Measurements from ENCODE around the gene ABHD11.
"Not testable (repeated sequence)": the region's sequence is repeated elsewhere in the genome, so short reads cannot be mapped to it uniquely, and the experiment has no call there.

ABHD11 gene, protein sequence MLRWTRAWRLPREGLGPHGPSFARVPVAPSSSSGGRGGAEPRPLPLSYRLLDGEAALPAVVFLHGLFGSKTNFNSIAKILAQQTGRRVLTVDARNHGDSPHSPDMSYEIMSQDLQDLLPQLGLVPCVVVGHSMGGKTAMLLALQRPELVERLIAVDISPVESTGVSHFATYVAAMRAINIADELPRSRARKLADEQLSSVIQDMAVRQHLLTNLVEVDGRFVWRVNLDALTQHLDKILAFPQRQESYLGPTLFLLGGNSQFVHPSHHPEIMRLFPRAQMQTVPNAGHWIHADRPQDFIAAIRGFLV

DNA sequence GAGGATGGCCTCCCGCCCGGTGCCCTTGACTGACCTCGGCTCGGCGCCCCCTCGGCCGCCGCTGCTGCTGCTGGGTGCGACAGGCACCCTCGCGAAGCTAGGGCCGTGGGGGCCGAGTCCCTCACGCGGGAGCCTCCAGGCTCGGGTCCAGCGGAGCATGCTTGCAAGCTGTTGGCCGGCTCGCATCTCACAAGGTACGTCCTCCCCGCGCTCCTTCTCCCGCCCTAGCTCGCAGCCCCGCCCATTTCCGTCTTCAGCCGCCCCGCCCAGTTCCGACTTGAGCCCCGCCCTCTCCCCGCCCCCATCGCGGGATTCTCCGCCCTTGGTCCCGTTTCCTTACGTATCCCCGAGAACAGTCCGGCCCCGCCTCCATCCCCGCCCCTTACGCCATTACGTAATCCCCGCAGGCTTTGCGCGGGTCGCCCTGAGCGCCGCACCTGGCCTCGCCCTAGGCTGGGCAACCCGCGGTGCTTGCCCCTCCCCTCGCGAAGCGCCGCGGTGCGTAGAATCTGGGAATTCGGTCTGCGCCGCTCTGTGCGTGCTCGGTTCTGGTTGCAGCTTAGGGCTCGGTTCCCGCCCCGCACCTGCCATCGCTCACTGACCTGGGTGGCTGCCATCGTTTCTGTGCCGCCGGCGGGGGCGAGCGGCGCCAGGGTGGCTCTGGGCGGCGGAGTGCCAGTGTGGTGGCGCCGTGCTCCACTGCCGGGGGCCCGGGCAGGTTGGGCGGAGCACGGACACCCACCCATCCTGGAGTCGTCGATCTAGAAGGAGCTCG lies at the start of gene ABHD11:
TSS of gene ABHD11 (minus strand) at position 191 of the 775 bp plus-strand sequence. CDS start at position 159, 32 bp downstream.
- DNase-seq: peak; percentile 98

DNA sequence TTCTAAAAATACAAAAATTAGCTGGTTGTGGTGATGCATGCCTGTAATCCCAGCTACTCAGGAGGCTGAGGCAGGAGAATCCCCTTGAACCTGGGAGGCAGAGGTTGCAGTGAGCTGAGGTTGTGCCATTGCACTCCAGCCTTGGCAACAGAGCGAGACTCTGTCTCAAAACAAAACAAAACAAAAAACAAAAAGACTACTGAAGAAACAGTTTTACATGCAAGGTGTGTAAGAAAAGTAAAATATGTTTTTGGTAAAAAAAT lies 49.1 kb upstream of the ABHD11 start:
- DNase-seq: not testable (repeated sequence)

DNA sequence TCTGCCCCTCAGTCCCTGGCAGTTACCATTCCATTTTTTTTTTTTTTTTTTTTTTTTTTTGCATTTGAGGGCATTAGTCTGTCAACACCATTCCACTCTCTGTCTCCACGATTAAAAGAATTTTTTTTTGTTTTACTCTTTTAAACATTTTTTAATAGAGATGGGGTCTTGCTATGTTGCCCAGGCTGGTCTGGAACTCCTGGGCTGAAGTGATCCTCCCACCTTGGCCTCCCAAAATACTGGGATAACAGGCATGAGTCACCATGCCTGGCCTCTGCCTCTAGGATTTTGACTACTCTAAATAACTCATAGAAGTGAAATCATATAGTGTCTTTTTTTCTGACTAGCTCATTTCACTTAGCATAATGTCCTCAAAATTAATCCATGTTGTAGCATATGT lies 48.0 kb upstream of the ABHD11 start:
- DNase-seq: no peak

DNA sequence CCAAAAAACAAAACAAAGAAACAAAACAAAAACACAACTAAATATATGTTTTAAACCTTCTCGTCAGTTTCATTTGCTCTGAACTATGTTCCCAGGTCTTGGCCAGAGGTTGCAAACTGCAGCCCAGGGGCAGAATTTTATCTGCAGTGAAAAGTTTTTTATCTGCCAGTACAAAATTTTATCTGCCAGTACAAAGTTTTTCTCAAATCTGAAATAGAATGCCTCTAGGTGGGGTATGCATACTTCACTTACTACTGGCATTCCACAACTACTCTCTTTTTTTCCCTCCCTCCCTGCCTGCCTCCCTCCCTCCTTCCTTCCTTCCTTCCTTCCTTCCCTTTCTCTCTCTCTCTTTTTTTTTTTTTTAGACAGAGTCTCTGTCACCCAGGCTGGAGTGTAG lies 40.9 kb upstream of the ABHD11 start:
- DNase-seq: no peak

DNA sequence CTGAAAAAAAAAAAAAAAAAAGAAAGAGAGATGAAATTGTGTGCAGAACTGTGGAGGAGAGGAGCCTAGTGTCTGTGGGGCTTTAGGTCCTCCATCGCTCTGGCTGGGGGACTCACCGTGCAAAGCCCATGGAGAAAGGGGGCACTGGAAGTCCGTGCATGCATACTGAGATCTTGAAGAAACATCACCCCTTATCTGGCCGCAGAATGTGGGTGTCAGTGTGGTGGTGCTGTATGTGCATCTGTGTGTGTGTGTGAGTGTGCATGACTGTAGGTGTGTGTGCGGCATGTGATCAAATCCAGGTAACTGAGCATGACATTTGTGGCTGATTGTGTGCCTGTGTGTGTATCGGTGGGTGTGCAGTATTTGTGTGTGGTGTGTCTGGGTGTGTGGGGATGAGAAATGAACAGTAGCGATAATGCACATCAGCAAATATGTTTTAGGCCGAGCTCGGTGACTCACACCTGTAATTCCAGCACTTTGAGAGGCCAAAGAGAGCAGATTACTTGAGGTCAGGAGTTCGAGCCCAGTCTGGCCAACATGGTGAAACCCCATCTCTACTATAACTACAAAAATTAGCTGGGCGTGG lies 40.3 kb upstream of the ABHD11 start:
- DNase-seq: no peak

DNA sequence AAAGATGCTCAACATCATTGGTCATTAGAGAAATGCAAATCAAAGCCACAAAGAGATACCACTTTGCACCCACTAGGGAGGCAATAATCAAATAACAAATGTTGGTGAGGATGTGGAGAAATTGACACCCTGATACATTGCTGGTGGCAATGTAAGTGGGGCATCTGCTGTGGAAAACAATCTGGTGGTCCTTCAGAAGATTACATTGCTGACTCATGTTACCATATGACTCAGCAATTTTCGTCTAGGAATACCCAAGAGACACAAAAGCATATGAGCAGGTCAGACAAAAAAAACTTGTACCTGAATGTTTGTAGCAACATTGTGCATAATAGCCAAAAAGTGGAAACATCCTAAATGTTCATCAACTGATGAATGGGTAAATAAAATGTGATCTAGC lies 36.3 kb upstream of the ABHD11 start:
- DNase-seq: no peak

DNA sequence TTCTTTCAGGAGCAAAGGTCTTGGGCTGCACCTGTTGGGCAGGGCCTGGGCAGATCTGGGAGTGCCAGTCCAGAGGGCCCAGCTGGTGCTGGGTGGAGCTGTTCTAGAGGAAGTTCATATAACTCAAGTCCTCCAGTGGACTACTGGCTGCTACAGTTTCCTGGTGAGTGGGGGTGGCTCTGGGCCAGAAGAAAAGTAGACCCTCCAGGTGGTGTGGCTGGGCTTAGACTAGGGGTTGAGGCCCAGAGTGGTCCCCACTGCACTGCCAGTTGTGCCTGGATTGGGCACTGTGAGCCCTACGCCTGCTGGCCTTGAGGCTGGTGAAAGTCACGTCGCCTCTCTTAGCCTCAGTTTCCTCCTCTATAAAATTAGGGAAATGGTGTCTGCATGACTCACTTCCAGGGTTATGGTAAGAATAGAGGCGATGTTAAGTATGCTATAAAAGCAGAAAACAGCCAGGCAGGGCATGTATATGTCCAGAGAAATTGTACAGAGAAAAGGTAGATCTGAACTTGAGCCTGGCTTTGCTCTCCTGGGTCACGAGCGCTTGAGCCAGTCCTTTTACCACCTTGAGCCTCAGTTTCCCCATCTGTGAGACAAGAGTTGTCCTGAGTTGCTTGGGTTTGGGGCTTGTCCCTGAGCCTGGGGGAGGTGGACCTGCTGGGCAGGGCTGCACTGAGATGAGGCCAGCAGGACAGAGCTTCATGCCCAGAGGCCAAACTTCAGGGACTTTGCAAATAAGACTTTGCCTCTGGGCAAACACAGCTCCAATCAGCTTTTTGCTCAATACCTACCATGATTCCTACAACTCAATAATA lies 35.3 kb upstream of the ABHD11 start:
- DNase-seq: no peak

DNA sequence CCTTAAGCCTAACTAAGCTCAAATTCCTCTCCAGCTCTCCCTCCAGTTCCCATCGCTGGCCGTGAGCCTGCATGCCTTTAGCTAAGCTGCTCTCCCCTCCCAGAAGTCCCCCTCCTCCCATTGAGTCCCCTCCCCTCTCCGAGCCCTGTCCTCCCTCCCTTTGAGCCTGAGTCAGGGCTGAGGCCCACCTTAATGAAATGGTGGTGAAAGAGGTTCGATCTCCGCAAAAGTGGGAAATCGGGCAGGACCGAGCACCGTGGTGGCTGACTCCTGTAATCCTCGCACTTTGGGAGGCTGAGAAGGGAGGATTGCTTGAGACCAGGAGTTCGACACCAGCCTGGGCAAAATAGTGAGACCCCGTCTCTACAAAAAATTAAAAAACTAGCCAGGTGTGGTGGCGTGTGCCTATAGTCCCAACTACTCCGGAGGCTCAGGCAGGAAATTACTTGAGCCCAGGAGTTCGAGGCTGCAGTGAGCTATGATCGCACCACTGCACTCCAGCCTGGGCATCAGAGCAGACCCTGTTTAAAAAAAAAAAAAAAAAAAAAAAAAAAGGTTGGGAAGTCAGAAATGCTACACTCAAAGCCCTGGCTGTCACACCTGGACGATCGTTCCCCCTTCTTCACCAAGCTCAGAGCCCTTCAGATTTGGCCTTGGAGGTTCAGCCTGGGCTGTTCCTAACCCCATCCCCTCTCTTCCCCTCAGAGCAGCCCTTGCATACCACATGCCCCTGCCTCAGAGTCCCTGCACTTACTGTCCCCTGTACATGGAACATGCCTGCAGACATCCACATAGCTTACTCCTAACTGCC lies 32.5 kb upstream of the ABHD11 start:
- no peak for DNase-seq

DNA sequence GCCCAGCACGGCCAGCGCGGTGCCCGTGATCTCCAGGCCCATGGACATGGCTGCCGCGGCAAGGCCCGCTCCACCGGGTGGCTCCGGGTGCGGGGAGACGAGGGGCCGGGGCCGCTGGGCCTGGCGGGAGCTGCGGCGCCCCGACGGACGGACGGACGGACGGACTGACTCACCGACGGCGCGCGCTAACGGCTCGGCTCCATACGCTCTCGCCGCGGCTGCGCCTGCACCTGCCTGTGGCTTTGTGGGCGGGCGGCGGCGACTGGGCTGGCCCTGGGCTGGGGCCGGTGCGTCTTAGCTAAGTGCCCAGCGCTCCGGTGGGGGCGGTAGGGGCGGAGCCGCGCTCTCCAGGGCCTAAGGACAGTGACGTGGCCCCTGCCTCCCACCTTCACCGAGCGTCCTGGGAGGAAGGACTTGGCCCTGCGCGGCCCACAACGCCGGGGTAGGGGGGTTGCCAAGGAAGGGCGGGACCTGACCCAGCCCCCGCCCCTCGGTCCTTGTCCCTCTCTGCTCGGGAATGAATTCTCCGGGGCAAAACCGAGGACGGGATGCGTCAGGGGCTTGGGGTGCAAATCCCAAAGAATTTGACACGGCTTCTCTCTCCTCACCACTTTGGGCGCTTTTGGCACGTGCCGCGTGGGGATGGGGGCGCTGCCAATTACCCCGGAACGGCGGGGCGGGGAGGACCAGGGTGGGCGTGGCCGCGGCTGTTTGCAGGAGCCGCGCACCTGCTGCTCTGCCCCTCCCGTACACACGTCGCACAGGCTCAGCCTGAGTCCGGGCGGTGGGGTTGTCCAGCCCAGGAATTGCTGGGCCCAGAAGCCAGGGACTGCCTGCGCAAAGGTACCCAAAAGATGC lies 31.6 kb upstream of the ABHD11 start, which contains the start of gene CLDN3:
TSS of gene CLDN3 (minus strand) at position 269 of the 858 bp plus-strand sequence. CDS start at position 48, 221 bp downstream.
- DNase-seq: peak; percentile 98

DNA sequence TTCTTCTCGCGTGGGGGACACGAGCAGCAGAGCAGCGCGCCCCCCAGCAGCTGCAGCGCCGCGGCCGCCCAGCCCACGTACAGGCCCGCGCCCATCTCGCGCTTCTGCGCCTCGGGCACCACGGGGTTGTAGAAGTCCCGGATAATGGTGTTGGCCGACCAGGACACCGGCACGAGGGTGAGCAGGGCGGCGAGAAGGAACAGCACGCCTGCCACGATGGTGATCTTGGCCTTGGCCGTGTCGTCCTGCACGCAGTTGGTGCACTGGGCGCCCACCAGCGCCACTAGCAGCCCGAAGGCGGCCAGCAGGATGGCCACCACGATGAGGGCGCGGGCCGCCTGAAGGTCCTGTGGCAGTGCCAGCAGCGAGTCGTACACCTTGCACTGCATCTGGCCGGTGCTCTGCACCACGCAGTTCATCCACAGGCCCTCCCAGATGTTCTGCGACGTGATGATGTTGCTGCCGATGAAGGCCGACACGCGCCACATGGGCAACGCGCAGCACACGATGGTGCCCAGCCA lies 30.9 kb upstream of the ABHD11 start:
- DNase-seq: peak; percentile 55

DNA sequence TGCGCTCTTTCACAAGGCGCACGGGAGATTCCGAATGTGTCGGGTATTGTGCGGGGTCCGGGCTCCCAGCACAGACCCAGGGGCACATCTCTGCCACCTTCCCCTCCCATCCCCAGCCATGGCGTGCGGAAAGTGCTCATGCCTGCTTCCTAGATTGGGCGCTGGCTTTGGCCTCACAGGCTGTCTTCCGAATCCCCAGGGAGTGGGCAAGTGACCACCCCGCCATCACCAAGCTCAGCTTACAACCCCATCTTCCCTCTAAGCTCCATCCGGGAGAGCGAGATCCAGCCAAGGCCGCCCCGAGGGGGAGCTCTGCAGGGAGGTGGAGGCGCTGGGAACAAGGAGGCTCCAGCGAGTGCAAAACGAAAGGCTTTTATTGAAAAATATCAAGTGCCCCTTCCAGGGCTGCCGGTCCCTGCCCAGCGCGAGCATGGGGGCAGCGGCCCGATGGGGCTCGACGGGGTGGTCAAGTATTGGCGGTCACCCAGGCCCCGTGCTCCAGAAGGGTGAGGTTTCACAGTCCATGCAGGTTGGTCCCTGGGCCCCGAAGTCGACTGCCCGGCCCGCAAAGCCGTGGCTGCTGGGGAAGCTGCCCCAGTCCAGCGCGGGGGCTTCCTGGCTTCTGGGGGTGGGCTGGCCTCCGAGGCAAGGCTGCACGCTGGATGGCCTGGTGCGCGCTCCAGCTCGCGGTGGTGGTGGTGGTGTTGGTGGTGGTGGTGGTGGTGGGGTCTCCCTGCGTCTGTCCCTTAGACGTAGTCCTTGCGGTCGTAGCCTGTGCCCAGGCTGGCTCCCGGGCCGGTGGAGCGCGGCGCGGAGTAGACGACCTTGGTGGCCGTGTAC lies 30.3 kb upstream of the ABHD11 start:
- no peak for DNase-seq

DNA sequence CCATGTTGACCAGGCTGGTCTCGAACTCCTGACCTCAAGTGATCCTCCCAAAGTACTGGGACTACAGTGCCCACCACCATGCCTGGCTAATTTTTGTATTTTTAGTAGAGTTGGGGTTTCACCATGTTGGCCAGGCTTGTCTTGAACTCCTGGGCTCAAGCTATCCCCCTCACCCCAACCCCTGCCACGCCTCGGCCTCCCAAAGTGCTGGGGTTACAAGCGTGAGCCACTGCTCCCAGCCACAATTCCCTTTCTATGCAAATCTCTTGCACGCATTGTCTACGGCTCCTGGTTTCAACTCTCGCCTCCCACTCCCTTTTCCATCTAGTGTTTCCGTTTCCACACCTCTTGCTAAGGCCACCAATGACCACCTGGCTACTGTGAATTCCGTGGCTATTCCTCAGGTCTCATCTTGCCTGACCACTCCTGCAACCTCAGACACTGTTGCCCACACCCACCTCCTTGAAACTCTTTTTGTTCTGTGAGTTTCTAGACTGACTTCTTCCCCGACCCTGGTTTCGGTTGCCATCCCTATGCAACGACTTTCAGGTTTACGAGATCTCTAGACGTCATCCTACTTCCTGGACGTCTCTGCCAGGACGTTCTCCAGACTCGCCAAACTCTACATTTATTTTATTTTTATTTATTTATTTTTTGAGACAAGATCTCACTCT lies 28.1 kb upstream of the ABHD11 start:
- no peak for DNase-seq

DNA sequence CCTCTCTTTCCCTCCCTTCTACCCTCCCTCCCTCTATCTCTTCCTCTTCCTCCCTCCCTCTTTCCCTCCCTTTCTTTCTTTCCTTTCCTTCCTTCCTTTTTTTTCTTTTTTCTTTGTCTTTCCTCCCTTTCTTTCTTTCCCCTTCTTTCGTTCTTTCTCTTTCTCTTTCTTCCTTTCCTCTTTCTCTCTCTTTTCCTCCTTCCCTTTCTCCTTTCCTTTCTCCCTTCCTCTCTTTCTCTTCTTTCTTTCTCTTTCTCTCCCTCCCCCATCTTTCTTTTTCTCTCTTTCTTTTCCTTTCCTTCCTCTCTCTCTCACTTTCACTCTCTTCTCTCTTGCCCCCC lies 24.0 kb upstream of the ABHD11 start:
- no peak for DNase-seq

DNA sequence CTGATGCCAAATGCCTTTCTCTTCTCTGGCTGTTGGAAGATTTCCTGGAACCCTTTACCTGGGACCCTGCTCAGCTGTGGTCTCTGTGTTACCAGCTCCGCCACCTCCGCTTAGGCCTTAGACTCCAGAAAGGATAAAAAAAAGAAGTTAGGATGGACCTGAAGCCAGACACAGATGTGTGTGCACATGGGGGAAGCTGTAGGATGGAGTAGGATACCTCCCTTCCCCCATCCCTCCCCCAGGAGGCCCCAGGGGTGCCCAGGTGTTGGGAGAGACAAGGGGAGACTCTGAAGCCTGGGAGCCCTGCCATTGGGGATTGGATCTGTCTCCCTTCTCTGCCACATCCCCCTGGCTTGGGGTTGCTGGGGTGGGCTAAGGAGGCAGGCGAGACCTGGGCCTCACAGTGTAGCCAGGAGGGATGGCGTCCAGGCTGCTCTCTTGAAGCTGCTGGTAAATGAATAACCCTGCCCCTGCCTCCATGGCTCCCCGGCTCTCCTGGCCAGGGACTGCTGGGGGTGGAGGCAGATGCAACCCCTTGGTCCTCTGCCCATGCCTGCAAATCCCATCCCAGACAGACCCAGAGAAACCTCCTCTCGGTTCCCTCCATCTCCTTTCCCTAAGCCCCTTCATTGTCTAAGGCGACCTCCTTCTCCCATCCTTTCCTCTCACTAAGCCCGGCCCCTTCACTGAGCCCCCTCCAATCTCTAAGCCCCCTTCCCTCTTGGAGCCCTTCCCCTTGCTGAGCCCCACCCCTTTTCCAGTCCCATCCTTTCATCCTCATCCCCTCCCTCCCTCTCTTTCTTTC lies 23.5 kb upstream of the ABHD11 start:
- DNase-seq: no peak

DNA sequence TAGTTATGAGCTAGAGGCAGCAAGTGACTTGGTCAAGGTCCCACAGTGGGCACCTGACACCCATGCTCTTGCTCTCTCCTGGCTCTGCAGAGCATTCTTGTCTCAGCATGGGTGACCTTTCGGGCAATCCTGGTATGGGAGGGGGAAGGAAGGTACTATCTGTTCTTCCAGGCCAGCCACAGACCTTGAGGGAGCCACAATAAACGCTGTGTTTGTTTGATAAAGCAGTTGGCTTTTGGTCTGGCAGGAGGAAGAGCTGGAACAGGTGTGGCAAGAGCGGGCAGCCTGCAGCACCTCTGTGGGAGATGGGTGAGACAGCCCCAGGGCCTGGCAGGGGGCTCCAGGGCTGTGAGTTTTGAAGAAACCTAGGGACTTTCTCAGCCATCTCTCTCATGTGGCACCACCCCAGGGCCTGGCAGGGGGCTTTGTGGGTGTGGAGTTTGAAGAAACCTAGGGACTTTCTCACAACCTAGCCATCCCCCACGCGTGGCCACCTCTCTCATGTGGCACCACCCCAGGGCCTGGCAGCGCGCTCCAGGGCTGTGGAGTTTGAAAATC lies 20.1 kb upstream of the ABHD11 start:
- DNase-seq: peak; percentile 31

DNA sequence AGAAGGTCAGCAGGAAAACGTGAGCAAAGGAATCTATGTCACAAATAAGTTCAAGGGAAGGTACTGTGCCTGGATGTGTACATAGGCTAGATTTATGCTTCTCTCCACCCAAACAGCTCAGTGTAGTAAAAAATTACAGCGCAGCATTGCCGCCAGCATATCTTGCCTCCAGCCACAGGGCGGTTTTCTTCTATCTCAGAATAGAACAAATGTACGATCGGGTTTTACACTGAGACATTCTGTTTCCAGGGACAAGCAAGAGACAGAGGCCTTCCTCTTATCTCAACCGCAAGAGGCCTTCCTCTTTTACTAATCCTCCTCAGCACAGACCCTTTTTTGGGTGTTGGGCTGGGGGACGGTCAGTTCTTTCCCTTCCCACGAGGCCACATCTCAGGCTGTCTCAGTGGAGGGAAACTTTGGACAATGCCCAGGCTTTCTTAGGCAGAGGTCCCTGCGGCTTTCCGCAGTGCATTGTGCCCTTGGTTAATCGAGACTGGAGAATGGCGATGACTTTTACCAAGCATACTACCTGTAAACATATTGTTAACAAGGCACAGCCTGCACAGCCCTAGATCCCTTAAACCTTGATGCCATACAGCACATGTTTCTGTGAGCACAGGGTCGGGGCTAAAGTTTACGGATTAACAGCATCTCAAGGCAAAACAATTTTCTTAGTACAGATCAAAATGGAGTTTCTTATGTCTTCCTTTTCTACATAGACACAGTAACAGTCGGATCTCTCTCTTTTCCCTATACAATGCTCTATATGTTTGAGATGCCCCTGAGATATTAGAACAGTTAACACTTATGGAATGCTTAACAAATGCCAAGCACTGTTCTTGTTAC lies 11.6 kb upstream of the ABHD11 start:
- no peak for DNase-seq

DNA sequence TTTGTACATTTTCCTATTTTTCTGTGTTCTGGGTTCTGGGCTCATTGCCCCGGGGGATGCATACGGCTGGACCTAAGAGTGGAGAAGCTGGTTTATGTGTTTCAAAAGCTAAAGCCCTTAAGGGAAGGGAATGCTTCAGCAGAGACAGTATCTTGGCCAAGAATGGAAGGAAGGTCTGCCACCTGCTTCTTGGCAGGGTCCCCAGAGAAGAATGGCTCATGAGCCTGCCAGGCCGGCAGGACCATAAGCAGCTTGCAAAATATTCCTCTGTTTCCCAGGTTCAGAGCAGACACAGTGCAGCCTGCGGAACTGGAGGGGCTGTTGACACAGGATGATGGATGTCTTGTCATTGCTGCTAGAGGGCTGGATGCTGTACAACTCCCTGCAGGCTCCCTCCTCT lies 7.8 kb upstream of the ABHD11 start:
- DNase-seq: no peak

All from NCI-H146 (cell line).